Testis (tissue), 3 donors: ENCODE results near the gene MYO18B. TPM values are rescaled to one million over a fixed set of nuclear protein-coding genes. Genes with fewer than 3 reads are reported as not detected.

ENCODE experiments used
- DNase-seq: peaks from one replicate; pipeline ENCODE4 v3.0.0-alpha.2; 2019
- H3K27ac ChIP-seq, 2 donors: fragments of 200-600 bp; sonication (generic); one replicate each; pipeline ENCODE4 v1.5.1; 2019
- H3K27me3 ChIP-seq: fragments of 200-600 bp; sonication (generic); one replicate; pipeline ENCODE4 v1.5.1; 2019
- H3K36me3 ChIP-seq: fragments of 200-600 bp; sonication (generic); one replicate; pipeline ENCODE4 v1.5.1; 2017; ENCODE audit warnings: low read depth; ENCODE audit errors: missing control alignments
- H3K4me1 ChIP-seq: fragments of 200-600 bp; sonication (generic); one replicate; pipeline ENCODE4 v1.5.1; 2019
- H3K4me3 ChIP-seq, 2 donors: fragments of 200-600 bp; sonication (generic); one replicate each; pipeline ENCODE4 v1.5.1; 2017 to 2019
- H3K9me3 ChIP-seq: fragments of 200-600 bp; sonication (generic); one replicate; pipeline ENCODE4 v1.5.1; 2017
- CTCF ChIP-seq, 3 experiments: fragments of 450-650 bp in 2 of 3; fragments of 200-600 bp in 1 of 3; sonication (generic) in 1 of 3; IDR thresholded peaks; one replicate each; pipeline ENCODE4 v1.5.1; 2016 to 2019; ENCODE audit warnings: antibody characterized with exemption in 3 of 3, mild to moderate bottlenecking in 2 of 3, moderate library complexity in 1 of 3
- POLR2A ChIP-seq: fragments of 450-650 bp; IDR thresholded peaks from one replicate; pipeline ENCODE4 v1.6.1; 2017; ENCODE audit warnings: antibody characterized with exemption, mild to moderate bottlenecking, moderate library complexity
- WGBS, 2 donors: methylation state at CpG; one replicate each; pipeline ENCODE4 v1.1.5; 2018; 5-methylcytosine and 5-hydroxymethylcytosine counted together
- intact Hi-C: fragments of 100-400 bp; cut with DNase I; formaldehyde crosslinking; loops from one replicate; pipeline ENCODE4 v1.15.1; 2023; ENCODE audit warnings: low total_unique reads
- polyA plus RNA-seq: library from polyadenylated mRNA; stranded (reverse); fragments of 350-450 nt; fragmentation: Illumina TruSeq; extraction: RNeasy Lipid Tissue Mini Kit (QIAGEN cat#74804); gene quantifications from one replicate; pipeline ENCODE4 v1.2.3, GENCODE V29; 2014; ENCODE audit warnings: low read depth, low replicate concordance; ENCODE audit not compliant: insufficient read depth
- total RNA-seq, 2 donors: library from RNA; depleted of rRNA; stranded (reverse); fragments of >200 nt; gene quantifications; one replicate each; pipeline ENCODE4 v1.2.3, GENCODE V29; 2016

MYO18B gene
- total and polyA plus RNA-seq, 3 donors from 2014 or later = 23.6 to 40.3 (median 28.6) TPM

- 63 to 68% methylated on average over 6 of the region's 6 CpGs for WGBS, 2 donors
- Histone ChIP-seq H3K36me3 (no peaks in the 10 kb centered on the region), H3K9me3 (no peaks in the 10 kb centered on the region), H3K4me1 (no peaks in the 10 kb centered on the region), H3K27me3 (no peaks in the 10 kb centered on the region), H3K27ac (no peak overlapping the region), H3K4me3 (no peak overlapping the region)
- TF ChIP-seq CTCF (IDR thresholded peaks at IDR 0.05) = no peak
- TF ChIP-seq POLR2A = no peak
- intact Hi-C loops = no loop called here
- no peak for DNase-seq
Measured at GRCh38 chr22:26054841-26055605, 313.0 kb downstream of the MYO18B start.

DNA sequence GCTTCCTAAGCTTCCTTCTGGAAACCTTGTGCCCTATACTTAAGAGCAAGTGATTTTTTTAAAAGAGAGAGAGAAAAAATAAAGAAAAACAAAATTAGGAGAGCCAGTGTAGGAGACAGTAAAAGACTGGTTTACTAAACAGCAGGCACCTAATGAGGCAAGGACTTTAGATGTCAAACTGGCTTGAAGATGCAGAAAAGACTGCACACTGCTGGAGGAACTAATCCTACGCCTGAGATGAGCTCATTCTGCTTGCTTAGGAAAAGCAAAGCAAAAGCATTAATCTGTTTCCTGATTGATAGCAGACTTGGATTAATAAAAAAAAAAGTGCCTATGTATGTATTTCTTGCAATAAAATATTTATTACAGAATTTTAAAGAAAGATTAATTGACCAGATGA lies 313.7 kb downstream of the MYO18B start:
- H3K4me3 ChIP-seq = no peak overlapping the region
- no peaks in the 10 kb centered on the region for H3K27me3 ChIP-seq
- no peaks in the 10 kb centered on the region for H3K36me3 ChIP-seq
- no peaks in the 10 kb centered on the region for H3K9me3 ChIP-seq
- intact Hi-C loops = no loop called here
- no peak overlapping the region for H3K27ac ChIP-seq
- no peak for DNase-seq
- no peak for TF ChIP-seq CTCF (IDR thresholded peaks at IDR 0.05)
- TF ChIP-seq POLR2A = no peak
- WGBS, 2 donors = 76 to 83% methylated on average over 1 of the region's 1 CpG
- H3K4me1 ChIP-seq = no peaks in the 10 kb centered on the region

DNA sequence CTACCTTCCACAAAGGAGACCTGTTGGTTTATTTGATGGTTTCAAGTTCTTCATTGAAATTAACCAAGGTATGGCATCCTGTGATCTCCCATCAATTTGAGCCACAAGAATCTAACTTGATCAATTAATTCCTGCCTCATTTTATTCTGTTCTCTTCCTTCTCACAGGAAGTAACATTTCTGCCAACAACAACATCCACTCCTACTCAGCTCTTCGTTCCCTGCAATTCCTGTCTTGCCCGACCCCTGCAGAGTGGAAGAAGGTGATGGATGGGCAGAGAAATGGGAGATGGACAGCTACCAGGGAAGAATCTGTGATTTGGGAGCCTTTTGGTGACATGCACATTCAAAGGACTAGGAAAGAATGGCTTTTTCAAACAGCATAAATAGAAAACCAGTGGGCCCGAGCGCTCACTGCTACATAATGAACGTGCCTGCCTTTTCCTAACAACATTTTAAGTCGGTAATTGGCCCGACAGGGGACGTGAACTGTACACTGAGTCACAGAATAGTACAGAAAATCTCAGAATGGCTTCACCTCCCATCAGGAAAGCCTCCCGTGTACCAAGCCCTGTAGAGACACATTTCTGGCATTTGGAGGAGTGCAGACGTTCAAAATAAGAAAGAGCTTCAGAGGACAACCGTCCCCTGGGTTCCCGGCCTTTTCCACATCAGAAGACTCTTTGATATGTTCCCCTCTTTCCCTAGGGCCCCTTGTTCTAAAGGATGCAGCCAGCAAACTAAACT lies 314.6 kb downstream of the MYO18B start:
- DNase-seq = no peak
- no peaks in the 10 kb centered on the region for H3K36me3 ChIP-seq
- no peaks in the 10 kb centered on the region for H3K4me1 ChIP-seq
- H3K27ac ChIP-seq = no peak overlapping the region
- intact Hi-C loops = no loop called here
- H3K9me3 ChIP-seq = no peaks in the 10 kb centered on the region
- no peaks in the 10 kb centered on the region for H3K27me3 ChIP-seq
- 67 to 76% methylated on average over 12 of the region's 12 CpGs for WGBS, 2 donors
- TF ChIP-seq CTCF (IDR thresholded peaks at IDR 0.05) (no peak), POLR2A (no peak)
- H3K4me3 ChIP-seq = no peak overlapping the region

- Histone ChIP-seq H3K9me3 (no peaks in the 10 kb centered on the region), H3K4me3 (no peak overlapping the region), H3K36me3 (no peaks in the 10 kb centered on the region), H3K27me3 (no peaks in the 10 kb centered on the region), H3K27ac (no peak overlapping the region), H3K4me1 (no peaks in the 10 kb centered on the region)
- no peak for DNase-seq
- TF ChIP-seq CTCF (IDR thresholded peaks at IDR 0.05) = no peak
- no peak for TF ChIP-seq POLR2A
- intact Hi-C loops = no loop called here
Measured at GRCh38 chr22:26057731-26058130, 315.7 kb downstream of the MYO18B start.
